Measurements from ENCODE around the gene CCL23.

Gene CCL23

DNA sequence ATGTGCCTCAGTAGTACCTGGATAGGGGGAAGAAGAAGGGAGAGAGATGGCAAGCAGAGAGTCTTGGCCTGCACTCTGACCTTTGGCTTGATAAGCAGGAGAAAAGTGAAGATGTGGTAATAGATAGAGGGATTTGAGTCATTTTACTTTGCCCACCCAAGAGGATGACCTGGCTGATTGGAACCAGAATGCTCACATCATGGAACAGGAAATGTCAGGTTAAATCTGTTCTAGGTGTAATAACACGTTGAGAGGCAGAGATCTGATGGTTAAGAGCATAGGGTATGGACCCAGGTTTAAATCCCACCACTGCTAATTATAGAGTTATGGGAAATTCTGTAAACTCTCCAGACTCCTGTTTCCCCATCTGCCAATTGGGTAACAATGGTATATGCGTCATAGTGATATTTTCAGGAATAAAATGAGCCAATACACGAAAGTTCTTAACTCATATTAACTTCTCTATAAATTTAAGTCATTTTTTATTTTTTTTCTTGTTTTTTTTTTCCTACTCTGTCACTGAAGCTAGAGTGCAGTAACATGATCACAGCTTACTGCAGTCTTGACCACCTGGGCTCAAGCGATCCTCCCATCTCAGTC, 38.2 kb upstream of the CCL23 start:
- Histone ChIP-seq H3K9me2 (replicated peaks; ENCODE audit: insufficient read depth, low read length) (no peaks in the 10 kb centered on the region), H3K27ac (ENCODE audit: low read depth, low read length) (no peak overlapping the region), H3K4me2 (ENCODE audit: low read depth, low read length, poor library complexity, severe bottlenecking) (no peak overlapping the region), H3K4me3 (ENCODE audit: insufficient read depth, low read length, poor library complexity, severe bottlenecking) (no peak overlapping the region), H3K79me2 (ENCODE audit: insufficient read depth, low read length) (no peaks in the 10 kb centered on the region), H3F3A (ENCODE audit: insufficient read depth) (no peaks in the 10 kb centered on the region), H4K20me1 (ENCODE audit: low read depth, low read length) (no peaks in the 10 kb centered on the region), H3K9me3 (ENCODE audit: insufficient read depth, low read length) (no peaks in the 10 kb centered on the region), H3K9ac (ENCODE audit: low read length) (no peak overlapping the region), H3K36me3 (ENCODE audit: low read length) (no peaks in the 10 kb centered on the region), H2AFZ (ENCODE audit: low read depth, low read length, severe bottlenecking) (no peak overlapping the region), H3K27me3 (ENCODE audit: low read length) (no peaks in the 10 kb centered on the region)
- TF ChIP-seq EZH2phosphoT487 (conservative IDR thresholded peaks at IDR 0.05; ENCODE audit: low read length) (no peak), CTCF (IDR thresholded peaks at IDR 0.05; ENCODE audit: insufficient read depth, low read length, poor library complexity, severe bottlenecking) (no peak)

GRCh38 chr17:36055171-36055570, 37.4 kb upstream of the CCL23 start:
- no peaks in the 10 kb centered on the region for H3K9me2 ChIP-seq (replicated peaks; ENCODE audit: insufficient read depth, low read length)
- no peaks in the 10 kb centered on the region for H3K36me3 ChIP-seq (ENCODE audit: low read length)
- H3K9me3 ChIP-seq (ENCODE audit: insufficient read depth, low read length), result no peaks in the 10 kb centered on the region
- H3K9ac ChIP-seq (ENCODE audit: low read length), result no peak overlapping the region
- H3F3A ChIP-seq (ENCODE audit: insufficient read depth), result no peaks in the 10 kb centered on the region
- no peak overlapping the region for H3K4me2 ChIP-seq (ENCODE audit: low read depth, low read length, poor library complexity, severe bottlenecking)
- H2AFZ ChIP-seq (ENCODE audit: low read depth, low read length, severe bottlenecking), result no peak overlapping the region
- no peaks in the 10 kb centered on the region for H4K20me1 ChIP-seq (ENCODE audit: low read depth, low read length)
- no peaks in the 10 kb centered on the region for H3K79me2 ChIP-seq (ENCODE audit: insufficient read depth, low read length)
- no peak overlapping the region for H3K27ac ChIP-seq (ENCODE audit: low read depth, low read length)
- no peaks in the 10 kb centered on the region for H3K27me3 ChIP-seq (ENCODE audit: low read length)
- TF ChIP-seq CTCF (IDR thresholded peaks at IDR 0.05; ENCODE audit: insufficient read depth, low read length, poor library complexity, severe bottlenecking) (no peak), EZH2phosphoT487 (conservative IDR thresholded peaks at IDR 0.05; ENCODE audit: low read length) (no peak)
- no peak overlapping the region for H3K4me3 ChIP-seq (ENCODE audit: insufficient read depth, low read length, poor library complexity, severe bottlenecking)

DNA sequence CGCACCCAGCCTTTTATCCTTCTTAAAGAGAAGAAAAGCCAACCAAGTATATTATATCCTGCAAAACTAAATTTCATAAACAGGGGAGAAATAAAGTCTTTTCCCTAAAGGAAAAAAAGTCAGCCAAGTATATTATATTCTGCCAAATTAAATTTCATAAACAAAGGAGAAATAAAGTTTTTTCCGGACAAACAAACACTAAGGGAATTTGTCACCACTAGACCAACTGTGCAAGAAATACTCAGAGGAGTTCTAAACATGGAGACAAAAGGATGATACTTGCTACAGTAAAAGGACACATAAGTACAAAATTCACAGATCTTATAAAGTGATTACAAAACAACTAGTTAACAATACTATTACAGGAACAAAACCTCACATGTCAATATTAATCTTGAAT, 31.9 kb upstream of the CCL23 start:
- Histone ChIP-seq H3K79me2 (ENCODE audit: insufficient read depth, low read length) (no peaks in the 10 kb centered on the region), H3K27me3 (ENCODE audit: low read length) (no peaks in the 10 kb centered on the region), H2AFZ (ENCODE audit: low read depth, low read length, severe bottlenecking) (no peak overlapping the region), H3K9ac (ENCODE audit: low read length) (no peak overlapping the region), H3K27ac (ENCODE audit: low read depth, low read length) (no peak overlapping the region), H3K4me2 (ENCODE audit: low read depth, low read length, poor library complexity, severe bottlenecking) (no peak overlapping the region), H3K36me3 (ENCODE audit: low read length) (no peaks in the 10 kb centered on the region), H4K20me1 (ENCODE audit: low read depth, low read length) (no peaks in the 10 kb centered on the region), H3K9me2 (replicated peaks; ENCODE audit: insufficient read depth, low read length) (no peaks in the 10 kb centered on the region), H3K4me3 (ENCODE audit: insufficient read depth, low read length, poor library complexity, severe bottlenecking) (no peak overlapping the region), H3F3A (ENCODE audit: insufficient read depth) (no peaks in the 10 kb centered on the region), H3K9me3 (ENCODE audit: insufficient read depth, low read length) (no peaks in the 10 kb centered on the region; the same call in 1 of the 2 replicates)
- TF ChIP-seq EZH2phosphoT487 (conservative IDR thresholded peaks at IDR 0.05; ENCODE audit: low read length), result no peak
- no peak for TF ChIP-seq CTCF (IDR thresholded peaks at IDR 0.05; ENCODE audit: insufficient read depth, low read length, poor library complexity, severe bottlenecking)
